ENCODE data around the gene ZNF576.

ZNF576 gene

GRCh38 chr19:43636121-43636683 is 39.8 kb downstream of the ZNF576 start:
- DNase-seq (ENCODE audit: low read depth): no peak
- no peak overlapping the region for H3K4me3 ChIP-seq (replicated peaks; ENCODE audit: low read depth, low read length)
- TF ChIP-seq CTCF (IDR thresholded peaks at IDR 0.05; ENCODE audit: low read length, missing control alignments): no peak

GRCh38 chr19:43638214-43638994 is 42.0 kb downstream of the ZNF576 start:
- DNase-seq (ENCODE audit: low read depth): no peak
- H3K4me3 ChIP-seq (replicated peaks; ENCODE audit: low read depth, low read length): no peak overlapping the region
- no peak for TF ChIP-seq CTCF (IDR thresholded peaks at IDR 0.05; ENCODE audit: low read length, missing control alignments)

- H3K4me3 ChIP-seq (replicated peaks; ENCODE audit: low read depth, low read length): peak overlapping the region; percentile 12
- TF ChIP-seq CTCF (IDR thresholded peaks at IDR 0.05; ENCODE audit: low read length, missing control alignments): no peak
- DNase-seq (ENCODE audit: low read depth): no peak
Observed at GRCh38 chr19:43638995-43639518, 42.7 kb downstream of the ZNF576 start.

DNA sequence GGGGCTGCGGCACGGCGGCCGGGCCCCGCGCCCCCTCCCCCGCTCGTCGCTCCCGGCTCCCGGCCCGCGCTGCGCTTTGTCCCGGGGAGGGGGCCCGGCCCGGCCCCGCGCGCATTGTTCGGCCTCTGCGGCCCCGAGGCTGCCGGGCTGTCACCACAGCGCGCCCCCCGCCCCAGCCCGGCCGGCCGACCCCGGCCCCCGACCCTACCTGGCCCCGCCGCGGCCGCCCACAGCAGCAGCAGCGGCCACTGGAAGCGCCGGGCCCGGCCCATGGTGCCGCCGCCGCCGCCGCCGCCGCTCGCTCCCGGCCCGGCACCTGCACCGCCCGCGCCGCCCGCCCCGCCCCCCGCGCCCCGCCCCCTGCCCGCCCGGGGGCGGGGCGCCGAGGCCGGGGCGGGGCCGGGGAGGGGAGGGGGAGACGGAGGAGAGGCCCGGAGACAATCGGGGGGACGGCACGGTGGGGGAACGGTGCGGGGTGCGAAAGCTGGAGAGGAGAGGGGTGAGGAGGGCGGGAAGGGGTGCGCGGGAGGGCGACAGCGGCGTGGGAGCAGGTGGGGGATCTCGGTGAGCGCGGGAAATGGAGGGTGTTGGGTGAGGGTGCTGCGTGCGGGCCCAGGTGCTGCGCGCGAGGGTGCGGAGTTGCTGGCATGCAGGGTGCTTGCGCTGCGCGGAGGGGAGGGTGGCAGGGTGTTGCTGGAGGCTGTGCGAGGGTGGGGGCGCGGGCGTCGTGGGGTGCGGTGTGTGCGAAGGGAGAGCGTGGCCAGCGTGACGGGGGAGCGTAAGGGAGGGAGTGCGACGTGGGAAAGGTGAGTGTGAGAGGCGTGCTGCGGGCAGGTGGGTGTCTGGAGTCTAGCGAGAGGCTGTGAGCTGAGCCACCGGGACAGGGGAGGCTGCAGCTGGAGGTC is 43.4 kb downstream of the ZNF576 start, which contains the start of gene CADM4:
CADM4 (minus strand) TSS at position 332 of the 905 bp plus-strand sequence; CDS start at position 272, 60 bp downstream.
- DNase-seq (ENCODE audit: low read depth): no peak
- peak within 1 kb of the TSS; percentile 56 for H3K4me3 ChIP-seq (replicated peaks; ENCODE audit: low read depth, low read length)
- no peak for TF ChIP-seq CTCF (IDR thresholded peaks at IDR 0.05; ENCODE audit: low read length, missing control alignments)

- DNase-seq (ENCODE audit: low read depth): no peak
- no peak for TF ChIP-seq CTCF (IDR thresholded peaks at IDR 0.05; ENCODE audit: low read length, missing control alignments)
- peak overlapping the region; percentile 56 for H3K4me3 ChIP-seq (replicated peaks; ENCODE audit: low read depth, low read length)
Observed at GRCh38 chr19:43640424-43640757, 44.0 kb downstream of the ZNF576 start.

DNA sequence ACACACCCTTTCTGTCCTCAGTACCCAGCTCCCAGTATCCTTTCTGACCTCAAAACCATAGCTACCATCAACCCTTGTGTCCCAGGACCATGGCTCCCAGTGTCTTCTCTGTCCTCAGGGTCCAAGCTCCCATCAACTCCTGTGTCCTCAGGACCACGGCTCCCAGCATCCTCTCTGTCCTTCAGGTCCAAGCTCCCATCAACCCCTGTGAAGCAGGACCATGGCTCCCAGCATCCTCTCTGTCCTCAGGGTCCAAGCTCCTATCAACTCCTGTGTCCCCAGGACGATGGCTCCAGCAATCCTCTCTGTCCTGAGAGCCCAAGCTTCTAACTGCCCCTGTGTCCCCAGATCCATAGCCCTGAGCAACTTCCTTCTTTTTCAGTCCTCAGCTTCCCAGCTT is 44.9 kb downstream of the ZNF576 start:
- TF ChIP-seq CTCF (IDR thresholded peaks at IDR 0.05; ENCODE audit: low read length, missing control alignments): no peak
- no peak for DNase-seq (ENCODE audit: low read depth)

More for the DNA sequence above, 44.9 kb downstream of the ZNF576 start:
- H3K4me3 ChIP-seq (replicated peaks; ENCODE audit: low read depth, low read length): no peak overlapping the region
